Measurements from ENCODE around the gene CDKN3.
"Not testable (repeated sequence)": the region's sequence is repeated elsewhere in the genome, so short reads cannot be mapped to it uniquely, and the experiment has no call there.

CDKN3 gene

GRCh38 chr14:54424479-54424901, 27.7 kb downstream of the CDKN3 start:
- no peak for DNase-seq (ENCODE audit: low read depth in 2 of 2)

GRCh38 chr14:54425068-54425467, 28.3 kb downstream of the CDKN3 start:
- no peak for DNase-seq (ENCODE audit: low read depth in 2 of 2)

- no peak for DNase-seq (ENCODE audit: low read depth in 2 of 2)
Measured at GRCh38 chr14:54425537-54426274, 28.9 kb downstream of the CDKN3 start.

- no peak for DNase-seq (ENCODE audit: low read depth in 2 of 2)
Measured at GRCh38 chr14:54427871-54428270, 31.1 kb downstream of the CDKN3 start.

GRCh38 chr14:54428527-54428926, 31.7 kb downstream of the CDKN3 start:
- no peak for DNase-seq (ENCODE audit: low read depth in 2 of 2)

DNA sequence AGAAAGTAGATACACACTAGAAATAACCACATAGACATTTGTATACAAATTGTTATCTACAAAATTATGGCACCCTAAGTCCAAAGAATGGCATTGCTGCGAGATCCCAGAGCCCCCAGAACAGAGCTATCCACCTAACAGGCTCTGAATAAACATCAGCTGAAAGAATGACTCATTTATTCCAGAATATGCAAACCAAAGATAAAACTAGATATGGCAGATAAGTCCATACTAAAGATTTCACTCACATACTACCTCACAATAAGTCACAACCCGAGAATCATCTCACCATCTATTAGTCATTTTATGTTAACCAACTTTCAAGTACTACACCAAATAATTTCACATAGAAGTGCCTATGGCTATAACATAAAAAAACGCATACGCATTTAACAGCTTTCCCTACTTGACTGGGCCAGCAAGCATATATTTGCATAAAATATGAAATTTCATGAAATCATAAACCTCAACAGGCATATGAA, 38.7 kb downstream of the CDKN3 start:
- DNase-seq (ENCODE audit: low read depth in 2 of 2): no peak

GRCh38 chr14:54437954-54438353, 41.1 kb downstream of the CDKN3 start:
- DNase-seq (ENCODE audit: low read depth in 2 of 2): not testable (repeated sequence)

DNA sequence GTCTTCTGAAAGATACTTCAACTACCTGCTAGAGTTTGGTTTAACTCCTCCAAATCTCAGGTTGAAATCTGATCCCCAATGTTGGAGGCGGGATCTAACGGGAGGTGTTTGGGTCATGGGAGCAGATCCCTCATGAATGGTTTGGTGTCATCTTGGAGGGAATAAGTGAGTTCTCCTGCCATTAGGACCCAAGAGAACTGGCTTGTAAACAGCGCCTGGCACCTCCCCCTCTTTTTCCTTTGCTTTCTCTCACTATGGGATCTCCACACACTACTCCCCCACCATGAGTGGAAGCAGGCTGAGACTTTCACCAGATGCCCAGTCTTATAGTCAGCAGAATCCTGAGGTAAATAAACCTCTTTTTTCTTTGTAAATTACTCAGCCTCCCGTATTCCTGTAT, 41.9 kb downstream of the CDKN3 start:
- DNase-seq (ENCODE audit: low read depth in 2 of 2): no peak

DNA sequence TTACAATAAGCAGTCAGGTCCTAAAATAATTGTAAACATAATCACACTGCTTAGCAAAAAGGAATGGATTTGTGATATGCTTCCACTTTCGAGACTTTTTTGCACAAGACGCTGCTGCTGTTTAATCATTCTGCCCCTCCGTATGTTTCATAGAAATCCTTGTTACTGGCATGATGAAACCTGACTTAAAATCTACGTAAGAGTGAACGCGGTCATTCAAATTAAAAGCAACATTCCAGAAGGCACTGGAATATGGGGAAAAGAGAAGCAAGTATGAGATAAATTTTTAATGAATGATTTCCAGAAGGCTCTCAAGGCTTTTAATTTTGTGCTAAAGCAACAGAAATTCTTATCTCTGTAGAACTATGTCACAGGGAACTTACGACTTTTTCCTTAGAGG, 43.2 kb downstream of the CDKN3 start:
- DNase-seq (ENCODE audit: low read depth in 2 of 2): no peak

DNA sequence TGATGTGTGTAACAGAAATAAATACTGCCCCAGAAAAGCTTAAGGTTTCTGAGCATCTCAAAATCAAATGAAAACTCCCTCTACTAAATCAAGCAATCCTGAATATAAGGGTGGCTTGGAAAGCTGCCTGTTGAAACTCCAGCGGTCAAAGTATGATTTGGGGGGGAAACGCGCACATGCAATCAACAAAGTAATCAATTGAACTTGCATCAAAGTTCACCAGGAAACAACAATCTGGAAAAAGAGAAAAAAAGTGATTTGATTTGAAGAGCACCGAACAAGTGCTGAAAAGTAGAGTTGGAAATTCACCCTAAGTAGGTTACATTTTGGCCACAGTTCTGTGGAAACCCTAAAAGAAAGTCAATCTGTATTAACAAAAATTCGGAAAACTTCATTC, 43.7 kb downstream of the CDKN3 start:
- no peak for DNase-seq (ENCODE audit: low read depth in 2 of 2)

- peak; percentile 94 to 95 for DNase-seq (ENCODE audit: low read depth in 2 of 2)
Measured at GRCh38 chr14:54440873-54441868, 44.4 kb downstream of the CDKN3 start, which contains the start of gene CNIH1. CNIH1 (minus strand) TSS chr14:54441374; CDS start chr14:54441327, 47 bp downstream.

DNA sequence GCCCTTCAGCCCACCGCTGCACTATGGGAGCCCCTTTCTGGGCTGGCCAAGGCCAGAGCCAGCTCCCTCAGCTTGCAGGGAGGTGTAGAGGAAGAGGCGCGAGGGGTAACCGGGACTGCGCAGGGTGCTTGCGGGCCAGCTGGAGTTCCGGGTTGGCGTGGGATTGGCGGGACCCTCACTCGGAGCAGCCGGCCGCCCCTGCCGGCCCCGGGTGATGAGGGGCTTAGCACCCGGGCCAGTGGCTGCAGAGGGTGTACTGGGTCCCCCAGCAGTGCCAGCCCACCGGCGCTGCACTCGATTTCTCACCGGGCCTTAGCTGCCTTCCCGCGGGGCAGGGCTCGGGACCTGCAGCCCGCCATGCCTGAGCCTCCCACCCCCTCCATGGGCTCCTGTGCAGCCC, 46.2 kb downstream of the CDKN3 start:
- DNase-seq (ENCODE audit: low read depth in 2 of 2): not testable (repeated sequence)

DNA sequence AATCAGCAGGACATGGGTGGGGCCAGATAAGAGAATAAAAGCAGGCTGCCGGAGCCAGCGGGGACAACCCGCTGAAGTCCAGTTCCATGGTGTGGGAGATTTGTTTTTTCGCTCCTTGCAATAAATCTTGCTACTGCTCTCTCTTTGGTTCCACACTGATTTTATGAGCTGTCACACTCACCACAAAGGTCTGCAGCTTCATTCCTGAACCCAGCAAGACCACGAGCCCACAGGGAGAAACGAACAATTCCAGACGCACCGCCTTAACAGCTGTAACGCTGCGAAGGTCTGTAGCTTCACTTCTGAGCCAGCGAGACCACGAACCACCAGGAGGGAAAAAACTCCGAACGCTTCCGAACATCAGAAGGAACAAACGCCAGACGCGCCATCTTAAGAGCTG, 47.2 kb downstream of the CDKN3 start:
- DNase-seq (ENCODE audit: low read depth in 2 of 2): no peak

GRCh38 chr14:54444681-54445080, 47.9 kb downstream of the CDKN3 start:
- DNase-seq (ENCODE audit: low read depth in 2 of 2): no peak

GRCh38 chr14:54446161-54446693, 49.4 kb downstream of the CDKN3 start:
- DNase-seq (ENCODE audit: low read depth in 2 of 2): no peak

- DNase-seq (ENCODE audit: low read depth in 2 of 2): no peak
Measured at GRCh38 chr14:54447231-54447692, 50.5 kb downstream of the CDKN3 start.

- DNase-seq (ENCODE audit: low read depth in 2 of 2): no peak
Measured at GRCh38 chr14:54450535-54450934, 53.7 kb downstream of the CDKN3 start.

DNA sequence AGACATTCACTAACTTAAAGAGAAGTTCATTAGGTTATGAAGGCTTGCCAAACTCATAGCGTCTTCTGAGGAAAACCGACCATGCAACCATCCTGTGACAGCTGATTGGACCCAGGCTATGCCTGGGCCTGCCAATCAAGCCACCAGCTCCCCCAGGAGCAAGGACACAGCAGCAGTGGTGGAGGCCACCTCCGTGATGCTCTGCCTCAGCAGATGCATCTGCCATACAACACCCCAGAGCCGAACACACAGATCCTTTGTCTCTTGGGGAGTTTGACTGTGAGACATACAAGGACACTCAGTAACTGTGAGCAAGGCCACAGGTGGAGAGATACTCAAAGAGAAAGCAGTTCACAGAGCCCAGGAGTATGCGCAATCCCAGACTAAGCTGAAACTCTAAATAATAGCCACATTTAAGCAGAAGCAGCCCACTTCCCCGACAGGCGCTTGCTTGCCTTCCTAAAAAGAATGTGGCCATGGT, 54.4 kb downstream of the CDKN3 start:
- no peak for DNase-seq (ENCODE audit: low read depth in 2 of 2)

GRCh38 chr14:54451961-54452360, 55.2 kb downstream of the CDKN3 start:
- DNase-seq (ENCODE audit: low read depth in 2 of 2): no peak

DNA sequence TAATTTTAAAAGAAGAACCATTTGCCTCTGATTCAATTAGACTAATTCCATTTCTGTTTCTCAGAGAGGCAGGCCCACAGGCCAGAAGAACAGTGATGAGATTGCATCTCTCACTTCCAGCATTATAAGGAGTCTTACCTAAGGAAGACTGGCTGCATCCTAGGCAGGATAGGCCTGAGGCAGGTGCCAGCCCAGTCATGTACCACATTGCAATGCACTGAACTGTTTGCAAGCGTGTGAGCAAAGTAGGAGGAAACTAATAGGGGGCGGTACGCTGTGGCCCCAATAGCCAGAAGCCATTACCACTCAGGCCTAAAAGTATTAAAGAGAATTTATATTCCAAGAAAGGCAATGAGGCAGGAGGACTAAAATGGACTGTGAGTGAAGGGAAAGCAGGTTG, 56.4 kb downstream of the CDKN3 start:
- no peak for DNase-seq (ENCODE audit: low read depth in 2 of 2)

DNA sequence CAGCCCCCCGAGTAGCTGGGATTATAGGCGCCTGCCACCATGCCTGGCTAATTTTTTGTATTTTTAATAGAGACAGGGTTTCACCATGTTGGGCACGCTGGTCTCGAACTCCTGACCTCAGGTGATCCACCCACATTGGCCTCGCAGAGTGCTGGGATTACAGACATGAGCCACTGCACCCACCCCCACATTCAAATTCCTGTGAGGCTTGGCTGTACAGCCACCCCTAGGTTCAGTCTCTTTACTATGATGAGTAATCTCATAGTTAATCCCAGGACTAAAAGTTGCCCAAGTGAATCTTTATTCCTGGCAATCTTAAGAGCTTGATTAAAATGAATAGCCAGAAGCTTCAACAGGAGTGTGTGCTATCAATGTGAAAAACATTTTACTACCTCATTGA, 57.2 kb downstream of the CDKN3 start:
- not testable (repeated sequence) for DNase-seq (ENCODE audit: low read depth in 2 of 2)

DNA sequence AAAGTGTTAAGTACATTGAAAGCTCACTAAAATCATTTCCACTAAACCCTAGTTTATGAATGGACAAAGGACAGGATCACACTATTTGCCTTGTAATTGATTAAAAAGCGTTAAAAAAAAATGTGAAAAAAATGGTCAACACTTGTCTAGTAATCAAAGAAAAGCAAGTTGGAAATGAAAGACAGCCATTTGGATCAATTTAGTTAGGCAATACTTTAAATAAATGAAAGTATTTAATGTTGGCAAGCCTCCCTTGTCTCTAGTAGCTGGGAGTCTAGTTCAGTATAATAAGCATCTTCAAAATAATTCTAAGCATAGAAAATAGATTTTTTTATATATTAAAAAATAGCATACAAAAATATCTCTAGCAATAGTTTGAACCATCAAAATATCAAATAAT, 58.6 kb downstream of the CDKN3 start:
- DNase-seq (ENCODE audit: low read depth in 2 of 2): no peak
